ENCODE data around the gene SEPTIN12.

GRCh38 chr16:4733747-4734062 lies 54.4 kb downstream of the SEPTIN12 start:
- TF ChIP-seq, protein P1, sequence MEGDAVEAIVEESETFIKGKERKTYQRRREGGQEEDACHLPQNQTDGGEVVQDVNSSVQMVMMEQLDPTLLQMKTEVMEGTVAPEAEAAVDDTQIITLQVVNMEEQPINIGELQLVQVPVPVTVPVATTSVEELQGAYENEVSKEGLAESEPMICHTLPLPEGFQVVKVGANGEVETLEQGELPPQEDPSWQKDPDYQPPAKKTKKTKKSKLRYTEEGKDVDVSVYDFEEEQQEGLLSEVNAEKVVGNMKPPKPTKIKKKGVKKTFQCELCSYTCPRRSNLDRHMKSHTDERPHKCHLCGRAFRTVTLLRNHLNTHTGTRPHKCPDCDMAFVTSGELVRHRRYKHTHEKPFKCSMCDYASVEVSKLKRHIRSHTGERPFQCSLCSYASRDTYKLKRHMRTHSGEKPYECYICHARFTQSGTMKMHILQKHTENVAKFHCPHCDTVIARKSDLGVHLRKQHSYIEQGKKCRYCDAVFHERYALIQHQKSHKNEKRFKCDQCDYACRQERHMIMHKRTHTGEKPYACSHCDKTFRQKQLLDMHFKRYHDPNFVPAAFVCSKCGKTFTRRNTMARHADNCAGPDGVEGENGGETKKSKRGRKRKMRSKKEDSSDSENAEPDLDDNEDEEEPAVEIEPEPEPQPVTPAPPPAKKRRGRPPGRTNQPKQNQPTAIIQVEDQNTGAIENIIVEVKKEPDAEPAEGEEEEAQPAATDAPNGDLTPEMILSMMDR (IDR thresholded peaks at IDR 0.05; ENCODE audit: low read depth, low read length, poor library complexity, severe bottlenecking), result no peak
- TF ChIP-seq EZH2phosphoT487 (IDR thresholded peaks at IDR 0.05; ENCODE audit: borderline replicate concordance, low read length), result no peak

Data from DOHH2 (cell line).